HT1080 (cell line): Measurements from ENCODE around the gene THRAP3. TPM values are rescaled to one million over a fixed set of nuclear protein-coding genes. Genes with fewer than 3 reads are reported as not detected.

ENCODE experiments used
- DNase-seq: peaks from one replicate; pipeline ENCODE4 v3.0.0-alpha.2; 2015; ENCODE audit warnings: low read depth
- total RNA-seq: library from RNA; depleted of rRNA; stranded (reverse); fragments of >200 nt; shearing (Covaris generic); gene quantifications from 2 replicates; pipeline ENCODE4 v1.2.3, GENCODE V29; 2014

THRAP3 gene
- total RNA-seq, 1 experiment from 2014 or later: 92.0 TPM

- DNase-seq: no peak
Observed at GRCh38 chr1:36324353-36324703, 100.1 kb downstream of the THRAP3 start.

DNA sequence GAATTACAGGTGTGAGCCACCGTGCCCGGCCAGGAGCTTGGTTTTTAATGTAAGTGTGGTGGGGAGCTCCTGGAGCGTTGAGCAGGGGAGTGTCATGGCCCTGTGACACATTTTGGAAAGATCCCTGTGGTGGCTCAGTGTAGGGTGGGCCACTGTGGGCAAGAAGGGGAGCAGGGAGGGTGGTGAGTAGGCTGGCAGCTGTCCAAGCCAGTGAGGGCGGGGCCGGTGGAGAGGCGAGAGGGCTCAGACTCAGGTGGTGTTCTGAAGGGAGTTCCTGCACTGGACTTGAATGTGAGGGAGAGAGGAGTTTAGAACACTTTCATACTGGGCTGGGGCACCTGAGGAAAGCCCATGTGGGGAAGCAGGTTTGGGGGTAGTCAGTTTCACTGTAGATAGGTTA is 102.3 kb downstream of the THRAP3 start:
- no peak for DNase-seq

- peak; percentile 55 for DNase-seq
Observed at GRCh38 chr1:36327421-36328087, 103.3 kb downstream of the THRAP3 start.

DNA sequence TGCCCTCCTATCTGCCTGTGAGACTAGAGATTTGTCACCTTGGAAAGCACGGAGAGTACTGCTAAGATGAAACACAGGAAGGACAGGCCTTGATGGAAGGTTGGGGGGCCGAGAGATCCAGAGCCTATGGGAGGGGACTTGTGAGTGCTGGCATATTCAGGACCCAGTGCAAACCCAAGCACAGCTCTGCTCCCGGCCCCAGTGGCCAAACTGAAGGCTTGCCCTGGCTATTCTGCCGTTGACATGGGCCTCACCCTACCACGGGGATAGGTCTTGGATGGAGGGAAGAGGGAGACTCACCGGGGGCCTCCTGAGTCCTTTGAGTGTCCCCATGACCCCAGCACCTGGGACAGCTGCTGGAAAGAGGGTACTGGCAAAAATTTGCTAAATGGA is 103.8 kb downstream of the THRAP3 start:
- no peak for DNase-seq

- DNase-seq: no peak
Observed at GRCh38 chr1:36328713-36329112, 104.5 kb downstream of the THRAP3 start.

DNA sequence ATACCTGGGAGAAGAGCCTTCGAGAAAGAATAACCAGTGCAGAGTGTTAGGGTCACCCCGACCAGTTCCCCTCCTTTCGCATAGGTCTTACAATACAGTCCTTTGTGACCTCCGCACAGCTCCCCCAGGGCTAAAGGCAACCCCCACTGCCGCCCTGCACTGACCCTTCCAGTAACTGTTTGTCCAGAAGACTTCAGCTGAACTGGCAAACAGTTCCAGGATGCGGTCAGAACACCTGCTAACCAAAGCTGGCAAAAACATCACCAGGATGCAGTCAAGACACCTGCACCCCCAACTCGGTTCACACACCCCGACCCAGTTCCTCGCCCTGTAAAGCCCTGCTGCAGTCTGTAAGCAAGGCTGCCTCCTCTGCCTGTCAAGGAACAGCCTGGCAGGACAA is 105.6 kb downstream of the THRAP3 start:
- DNase-seq: no peak

DNA sequence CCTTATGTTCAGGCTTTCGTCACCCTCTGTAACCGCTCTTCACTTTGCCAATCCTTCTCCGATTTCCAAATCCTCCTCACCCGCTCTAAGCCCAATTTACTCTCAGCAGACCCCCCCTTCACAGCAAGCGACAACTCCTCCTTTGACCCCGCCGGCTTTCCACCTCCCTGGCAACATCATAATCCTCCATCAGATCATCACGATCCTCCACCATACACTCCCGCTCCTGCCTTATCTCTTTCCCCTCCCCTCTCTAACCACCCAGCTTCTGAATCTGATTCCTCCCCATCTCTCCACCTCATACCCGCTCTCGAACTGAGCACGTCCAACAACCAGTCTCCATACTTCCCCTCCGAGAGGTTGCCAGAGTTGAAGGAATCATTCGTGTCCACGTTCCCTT is 106.7 kb downstream of the THRAP3 start:
- no peak for DNase-seq

DNA sequence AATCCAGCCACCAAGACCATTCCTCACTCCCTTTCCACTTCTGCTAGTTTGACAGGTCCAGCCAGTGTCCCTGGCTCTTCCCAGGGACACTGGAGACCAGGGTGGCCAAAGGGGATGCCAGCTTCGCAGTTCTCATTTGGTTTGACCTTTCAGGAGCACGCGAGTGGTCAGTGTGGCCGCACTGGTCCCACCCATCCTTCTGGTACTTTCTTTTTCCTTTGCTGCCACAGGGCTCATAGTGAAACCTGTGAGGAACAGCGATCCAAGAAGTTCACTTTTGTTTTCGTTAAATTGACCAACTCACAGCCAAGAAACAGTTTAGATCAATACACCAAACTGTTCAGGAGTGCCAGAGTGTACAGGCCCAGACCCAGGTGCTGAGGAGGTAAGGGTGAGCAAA is 113.6 kb downstream of the THRAP3 start:
- DNase-seq: no peak

GRCh38 chr1:36339215-36339614 is 115.0 kb downstream of the THRAP3 start:
- DNase-seq: no peak

DNA sequence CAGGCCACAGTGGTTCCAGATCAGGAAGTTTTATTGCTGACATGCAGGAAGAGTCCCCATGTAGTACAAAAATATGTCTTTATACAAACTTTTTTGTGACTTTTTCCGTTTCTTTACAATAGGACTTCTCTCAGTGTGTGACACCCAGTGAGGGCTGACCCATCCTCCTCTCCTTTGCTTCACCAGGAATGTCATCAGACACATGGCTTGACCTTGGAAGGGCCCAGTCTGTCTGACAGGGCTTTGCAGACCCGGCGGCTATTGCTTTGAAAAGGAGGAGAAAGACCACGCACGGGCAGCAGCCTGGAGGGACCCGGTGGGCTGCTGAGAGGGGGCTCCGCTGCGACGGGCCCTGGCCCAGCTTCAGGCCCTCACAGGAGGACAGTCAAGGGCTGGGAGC is 115.4 kb downstream of the THRAP3 start:
- DNase-seq: no peak

DNA sequence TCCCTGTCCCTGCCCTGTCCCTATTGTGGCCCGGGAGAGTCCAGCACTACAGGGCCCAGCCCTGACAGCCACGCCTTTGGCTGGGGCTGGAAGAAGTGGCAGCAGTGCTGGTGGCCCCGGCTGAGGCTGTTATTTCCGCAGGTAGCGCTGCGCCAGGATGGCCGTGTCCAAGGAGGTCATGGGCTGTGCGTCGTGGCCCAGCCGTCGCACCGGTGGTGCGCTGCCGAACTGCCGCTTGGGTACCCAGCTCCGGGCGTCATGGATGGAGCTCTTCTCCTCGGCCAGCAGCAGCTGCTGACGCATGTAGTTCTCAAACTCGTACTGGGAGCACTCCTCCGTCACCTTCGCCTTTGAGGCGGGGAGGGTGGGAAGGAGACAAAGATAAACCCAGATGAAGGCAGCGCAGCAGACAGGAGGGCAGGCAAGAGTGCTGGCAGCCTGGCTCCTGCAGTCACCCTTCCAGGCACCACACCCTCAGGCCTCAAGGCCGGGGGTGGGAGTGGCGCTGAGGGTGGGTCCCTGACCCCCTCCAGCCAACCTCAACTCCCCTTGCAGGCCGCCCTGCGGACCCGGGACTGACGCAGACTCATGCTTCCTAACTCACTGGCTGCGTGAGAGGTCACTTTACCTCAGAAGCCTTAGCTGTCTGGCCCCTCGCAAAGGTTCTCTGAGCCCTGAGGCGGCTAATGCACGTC is 117.5 kb downstream of the THRAP3 start:
- no peak for DNase-seq

- DNase-seq: peak; percentile 96
Observed at GRCh38 chr1:36342426-36343185, 118.4 kb downstream of the THRAP3 start.

- DNase-seq: no peak
Observed at GRCh38 chr1:36343651-36344394, 119.6 kb downstream of the THRAP3 start.

GRCh38 chr1:36344395-36344680 is 120.1 kb downstream of the THRAP3 start:
- no peak for DNase-seq

- no peak for DNase-seq
Observed at GRCh38 chr1:36345353-36345752, 121.1 kb downstream of the THRAP3 start.

DNA sequence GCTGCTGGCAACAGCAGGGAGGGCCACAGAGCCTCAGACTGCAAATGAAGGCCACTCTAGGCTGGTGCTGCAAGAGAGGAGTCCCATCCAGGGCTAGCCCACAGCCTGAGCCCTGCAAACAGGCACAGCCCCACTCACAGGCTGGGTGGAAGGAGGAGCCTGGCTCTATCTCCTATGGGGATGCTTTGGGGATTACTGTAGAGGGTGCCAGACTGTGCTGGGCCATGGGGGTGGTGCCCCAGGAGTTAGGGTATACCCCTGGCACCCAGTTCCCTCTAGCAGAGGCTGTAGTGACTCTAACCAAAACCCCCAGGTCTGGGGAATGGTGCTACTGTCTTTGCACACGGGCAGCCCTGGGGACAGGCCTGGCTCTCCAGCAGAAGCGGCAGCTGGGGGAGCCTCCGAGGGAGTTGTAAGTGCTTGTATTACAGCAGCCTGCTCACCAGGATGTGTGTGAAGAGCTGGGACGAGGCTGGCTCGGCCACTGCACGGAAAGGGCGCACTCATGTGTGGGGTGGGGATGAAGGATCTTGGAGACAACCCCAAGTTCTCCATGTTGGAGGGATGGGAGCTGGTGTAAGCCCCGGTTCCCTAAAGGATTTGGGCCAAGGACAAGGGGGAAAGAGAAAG is 122.6 kb downstream of the THRAP3 start:
- no peak for DNase-seq

DNA sequence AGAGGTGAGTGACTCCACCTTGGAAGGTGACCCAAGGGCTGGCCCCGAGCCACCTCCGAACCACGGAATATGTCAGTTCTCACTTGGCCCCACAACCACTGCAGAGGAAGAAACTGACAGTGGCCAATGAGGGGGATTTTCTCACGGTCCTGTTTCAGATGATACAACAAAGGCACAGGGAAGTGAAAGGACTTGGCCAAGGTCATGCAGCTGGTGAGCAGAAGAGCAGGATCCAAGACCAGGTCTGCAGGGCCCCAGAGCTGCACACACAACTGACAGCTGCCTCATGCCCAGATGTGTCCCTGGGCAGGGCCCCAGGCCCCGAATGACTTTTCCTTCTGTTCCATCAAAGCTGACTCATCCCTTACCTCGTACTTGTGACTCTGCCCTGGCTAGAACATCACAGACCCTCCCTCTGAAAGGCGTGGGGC is 125.0 kb downstream of the THRAP3 start:
- DNase-seq: peak; percentile 85

- peak; percentile 29 for DNase-seq
Observed at GRCh38 chr1:36349839-36350238, 125.6 kb downstream of the THRAP3 start.

GRCh38 chr1:36350659-36351226 is 126.5 kb downstream of the THRAP3 start:
- peak; percentile 93 for DNase-seq

DNA sequence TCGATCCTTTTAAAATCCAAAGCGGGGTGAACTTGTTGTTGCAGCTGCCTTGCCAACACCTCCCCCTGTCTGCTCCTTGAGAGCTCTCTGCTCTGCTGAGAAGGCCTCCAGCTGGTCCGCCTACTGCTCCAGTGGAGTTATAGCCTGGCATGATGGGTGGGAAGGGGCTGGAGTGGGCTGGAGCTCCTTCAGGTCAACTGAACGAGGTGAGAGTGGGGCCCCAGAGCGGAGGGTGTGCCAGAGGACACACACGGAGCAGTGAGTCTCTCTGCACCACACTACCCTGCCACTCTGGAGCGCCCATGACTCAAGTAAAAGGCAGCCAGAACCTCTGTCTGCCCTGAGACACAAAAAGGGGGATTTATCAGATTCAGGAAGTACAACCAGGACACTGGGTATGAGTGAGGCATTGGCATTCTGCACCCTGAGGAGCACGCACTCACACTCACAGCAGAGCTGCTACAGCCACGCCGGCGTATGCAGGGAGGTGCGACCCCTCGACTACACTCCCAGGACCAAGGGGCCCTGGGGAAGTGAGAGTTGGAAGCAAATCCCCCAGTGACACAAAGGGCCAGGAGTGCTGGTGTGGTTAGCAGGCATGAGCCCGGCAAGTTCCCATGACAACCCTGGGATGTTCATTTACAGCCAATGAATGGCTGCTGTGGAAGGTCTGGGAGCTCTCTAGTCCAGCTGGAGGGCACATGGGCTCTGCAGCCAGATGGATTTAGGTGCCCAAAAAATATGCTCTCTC is 127.2 kb downstream of the THRAP3 start:
- peak; percentile 97 for DNase-seq
